Spinal cord (tissue), 10 donors: Measurements from ENCODE around the gene TNNC1. TPM values are rescaled to one million over a fixed set of nuclear protein-coding genes. Genes with fewer than 3 reads are reported as not detected.
A peak's percentile ranks its signal among the peaks of the same experiment; 100 is the strongest.

Experiments
- DNase-seq, 6 donors: peaks; one replicate each; pipeline versions ENCODE4 v3.0.0 to v3.0.0-alpha.2; 2013 to 2015; ENCODE audit warnings: low spot score in 6 of 6, low read depth in 4 of 6
- H3K27ac ChIP-seq: one replicate; pipeline ENCODE4 v1.5.1; 2013; ENCODE audit warnings: low read depth, low read length, control low read depth
- H3K27me3 ChIP-seq: one replicate; pipeline ENCODE4 v1.6.1; 2013; ENCODE audit warnings: low read length; ENCODE audit not compliant: control insufficient read depth, insufficient read depth
- H3K36me3 ChIP-seq: one replicate; pipeline ENCODE4 v1.6.1; 2013; ENCODE audit warnings: low read length; ENCODE audit not compliant: control insufficient read depth, insufficient read depth
- H3K4me1 ChIP-seq: one replicate; pipeline ENCODE4 v1.6.1; 2013; ENCODE audit warnings: low read length; ENCODE audit not compliant: control insufficient read depth, insufficient read depth
- H3K4me3 ChIP-seq: one replicate; pipeline ENCODE4 v1.5.1; 2013; ENCODE audit warnings: low read depth, low read length, control low read depth
- H3K9me3 ChIP-seq: one replicate; pipeline ENCODE4 v1.6.1; 2013; ENCODE audit warnings: low read length; ENCODE audit not compliant: control insufficient read depth, insufficient read depth
- WGBS: methylation state at CpG from one replicate; pipeline ENCODE4 v1.1.5; 2013; ENCODE audit warnings: missing lambda C conversion rate; ENCODE audit not compliant: insufficient coverage; 5-methylcytosine and 5-hydroxymethylcytosine counted together
- polyA plus RNA-seq, 2 donors: library from polyadenylated mRNA; unstranded; fragments of 120-200 nt; gene quantifications; one replicate each; pipeline ENCODE4 v1.2.1, GENCODE V29; 2013; ENCODE audit not compliant: insufficient read length in 2 of 2
- total RNA-seq, 2 donors: library from RNA; depleted of rRNA in 1 of 2; stranded (reverse); fragments of 120-200 nt in 1 of 2; fragments of >200 nt in 1 of 2; gene quantifications; one replicate each; pipeline versions ENCODE4 v1.2.3 to v1.2.4, GENCODE V29; 2013 to 2014
- donor health status: healthy.

TNNC1 gene
- total and polyA plus RNA-seq, 4 donors = 3.3 to 17.9 (median 6.1) TPM; not detected in 1

DNA sequence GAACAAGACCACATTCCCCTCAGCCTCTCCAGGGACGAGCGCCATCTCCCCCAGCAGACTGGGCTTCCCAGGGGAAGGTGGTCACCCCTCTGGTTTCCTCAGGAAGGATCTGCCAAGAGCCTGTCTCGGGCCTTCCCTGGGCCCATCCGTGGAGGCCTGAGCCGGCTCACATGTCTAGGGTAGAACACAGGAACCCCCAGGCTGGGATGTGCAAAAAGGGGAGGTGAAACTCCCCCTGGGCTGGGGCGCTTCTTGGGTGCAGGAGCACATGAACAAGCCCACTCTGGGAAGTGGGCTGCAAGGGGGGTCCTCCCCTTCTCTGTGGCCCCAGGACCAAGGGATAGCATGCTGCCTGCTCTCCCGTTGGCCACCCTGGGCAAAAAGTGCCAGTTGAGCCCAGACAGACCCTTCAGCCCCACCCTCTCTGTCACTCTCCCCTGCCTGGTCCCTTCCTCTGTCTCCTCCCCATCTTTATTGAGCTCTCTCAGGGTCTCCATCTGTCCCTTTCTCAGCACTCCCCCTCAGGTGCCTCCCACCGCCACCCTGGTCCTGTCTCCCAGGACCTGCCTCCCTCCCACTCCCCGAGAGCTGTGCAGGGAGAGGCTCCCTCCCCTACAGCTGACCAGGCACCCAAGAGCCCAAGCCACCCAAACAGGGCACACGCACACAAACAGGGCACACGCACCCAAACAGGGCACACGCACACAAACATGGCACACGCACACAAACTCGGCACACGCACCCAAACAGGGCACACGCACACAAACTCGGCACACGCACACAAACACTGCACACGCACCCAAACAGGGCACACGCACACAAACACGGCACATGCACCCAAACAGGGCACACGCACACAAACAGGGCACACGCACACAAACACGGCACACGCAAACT is 9.8 kb downstream of the TNNC1 start:
- DNase-seq = no peak
- peaks cover 4% of the 10 kb centered on the region for H3K36me3 ChIP-seq
- no peak overlapping the region for H3K27ac ChIP-seq
- WGBS = 89% methylated on average over 24 of the region's 25 CpGs
- H3K4me3 ChIP-seq = peak overlapping the region; percentile 45
- H3K9me3 ChIP-seq = no peaks in the 10 kb centered on the region
- no peaks in the 10 kb centered on the region for H3K27me3 ChIP-seq
- H3K4me1 ChIP-seq = peaks cover 46% of the 10 kb centered on the region

DNA sequence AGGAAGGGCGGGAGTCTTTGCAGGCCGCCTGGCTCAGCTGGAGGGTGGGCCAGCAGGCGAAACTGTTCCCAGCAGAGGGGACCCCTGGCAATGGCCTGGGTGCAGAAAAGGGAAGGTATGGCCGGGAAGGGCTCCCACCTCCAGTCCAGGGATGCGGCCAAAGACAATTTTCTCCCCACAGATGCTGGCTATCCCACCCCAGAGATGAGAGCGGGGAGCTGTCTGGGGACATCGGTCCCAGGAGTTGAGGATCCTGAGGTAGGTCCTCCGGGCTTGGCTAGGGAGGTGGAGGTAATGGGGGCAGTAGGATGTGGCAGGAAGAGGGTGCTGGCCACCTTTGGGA is 10.6 kb downstream of the TNNC1 start:
- no peak for DNase-seq
- 88% methylated on average over 4 of the region's 8 CpGs for WGBS
- Histone ChIP-seq H3K4me1 (peaks cover 46% of the 10 kb centered on the region), H3K9me3 (no peaks in the 10 kb centered on the region), H3K27ac (peak overlapping the region; percentile 2), H3K4me3 (peak overlapping the region; percentile 45), H3K27me3 (no peaks in the 10 kb centered on the region), H3K36me3 (peaks cover 4% of the 10 kb centered on the region)

DNA sequence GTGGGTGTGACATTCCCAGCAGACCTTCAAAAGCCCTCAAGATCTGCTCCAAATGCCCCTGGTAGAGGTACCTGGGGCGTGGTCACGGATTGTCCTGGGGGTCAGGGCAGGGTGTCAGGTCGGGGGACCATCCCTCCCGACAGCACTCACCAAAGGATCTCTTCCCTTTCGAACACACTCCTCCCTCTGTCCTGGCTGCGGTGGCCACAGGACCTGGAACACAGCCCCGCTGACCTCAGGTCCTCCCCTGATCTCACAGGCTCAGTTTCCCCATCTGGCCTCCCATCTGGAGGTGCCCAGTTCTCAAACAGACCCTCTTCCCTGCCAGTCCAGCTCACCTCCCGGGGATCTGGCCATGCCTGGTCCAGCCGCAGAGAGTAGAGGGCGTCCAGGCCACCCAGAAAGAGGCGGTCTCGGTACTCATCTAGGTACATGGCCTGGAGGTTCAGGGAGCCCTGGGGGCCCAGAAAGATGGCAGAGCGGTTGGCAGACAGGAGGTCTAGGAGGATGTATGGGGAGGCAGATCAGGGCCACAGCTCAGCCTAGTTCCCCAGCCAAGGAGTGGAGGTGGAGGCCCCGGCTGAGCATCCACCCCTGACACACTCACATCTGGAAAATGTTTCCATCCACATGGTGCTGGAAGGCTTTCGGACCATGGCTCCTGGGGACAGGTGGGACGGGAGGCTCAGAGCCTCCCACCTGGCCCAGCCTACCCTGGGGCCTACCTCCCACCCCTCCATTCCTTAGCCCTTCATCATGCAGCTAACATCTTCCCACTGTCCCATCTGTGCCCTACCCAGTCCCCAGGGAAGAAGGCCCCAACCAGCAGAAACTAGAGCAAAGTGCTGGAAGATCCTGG is 11.2 kb downstream of the TNNC1 start:
- Histone ChIP-seq H3K27ac (peak overlapping the region; percentile 25), H3K27me3 (no peaks in the 10 kb centered on the region), H3K4me3 (peak overlapping the region; percentile 45), H3K36me3 (peaks cover 6% of the 10 kb centered on the region), H3K9me3 (no peaks in the 10 kb centered on the region), H3K4me1 (peaks cover 46% of the 10 kb centered on the region)
- WGBS = 90% methylated on average over 15 of the region's 16 CpGs
- no peak for DNase-seq

DNA sequence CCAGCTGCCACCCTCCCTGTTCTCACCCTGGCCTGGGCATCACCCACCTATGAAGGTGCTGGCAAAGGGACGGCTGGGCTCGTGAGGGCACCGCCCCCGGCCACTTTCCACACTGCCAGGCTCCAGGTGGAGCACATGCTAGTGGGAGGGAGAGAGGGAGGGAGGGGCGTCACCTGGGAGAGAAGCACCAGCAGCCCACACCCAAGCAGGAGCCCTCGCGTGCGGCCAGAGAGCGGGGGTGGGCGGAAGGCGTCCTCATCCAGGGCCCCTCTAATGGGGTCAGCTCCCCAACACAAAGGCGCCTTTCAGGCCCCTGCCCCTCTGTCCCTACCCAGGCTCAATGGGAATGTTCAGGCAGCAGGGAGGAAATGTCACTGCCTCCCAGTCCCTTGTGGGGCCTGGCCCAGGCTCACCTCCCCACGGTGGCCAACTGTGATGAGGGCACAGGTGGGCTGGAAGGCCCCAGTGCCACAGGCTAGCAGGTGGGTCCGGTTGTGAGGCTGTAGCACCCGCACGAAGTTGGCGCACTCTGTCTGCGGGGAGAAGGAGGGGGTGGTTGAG is 12.0 kb downstream of the TNNC1 start:
- 55% methylated on average over 5 of the region's 18 CpGs for WGBS
- no peak for DNase-seq
- Histone ChIP-seq H3K9me3 (no peaks in the 10 kb centered on the region), H3K4me3 (no peak overlapping the region), H3K27ac (peak overlapping the region; percentile 25), H3K36me3 (peaks cover 6% of the 10 kb centered on the region), H3K27me3 (no peaks in the 10 kb centered on the region), H3K4me1 (peaks cover 51% of the 10 kb centered on the region)

DNA sequence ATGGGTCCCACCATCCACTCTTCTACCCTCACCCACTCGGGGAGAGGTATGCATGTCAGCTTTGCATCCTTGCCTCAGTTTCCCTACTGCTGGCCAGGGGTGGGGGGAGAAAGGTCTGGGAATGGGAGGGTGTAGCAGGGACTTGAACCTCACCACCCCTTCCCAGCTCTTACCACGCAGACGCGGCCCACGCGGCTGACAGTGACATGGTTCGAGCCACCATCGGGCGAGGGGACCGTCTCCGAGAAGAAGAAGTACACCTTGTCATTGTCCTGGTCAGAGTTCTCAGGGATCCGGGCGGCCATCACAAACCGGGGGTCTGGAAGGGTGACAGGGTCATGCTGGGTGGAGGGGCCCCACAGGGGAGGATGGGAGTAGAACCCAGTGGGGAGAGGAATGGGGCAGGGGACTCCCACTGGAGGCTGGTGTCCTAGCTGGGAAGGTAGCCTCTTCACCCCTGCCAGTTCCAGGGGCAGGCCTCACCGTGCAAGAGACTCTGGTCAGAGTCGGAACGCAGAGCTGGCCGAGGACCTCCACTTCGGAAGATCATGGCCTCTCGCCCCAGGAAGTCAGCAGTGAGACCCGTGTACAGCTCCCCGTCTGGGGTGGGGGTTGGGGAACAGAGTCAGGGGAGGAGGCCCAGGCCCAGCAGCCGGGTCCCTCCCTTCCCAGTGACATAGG is 12.6 kb downstream of the TNNC1 start:
- Histone ChIP-seq H3K27ac (no peak overlapping the region), H3K36me3 (peaks cover 6% of the 10 kb centered on the region), H3K4me3 (no peak overlapping the region), H3K27me3 (no peaks in the 10 kb centered on the region), H3K4me1 (peaks cover 45% of the 10 kb centered on the region), H3K9me3 (no peaks in the 10 kb centered on the region)
- WGBS = 93% methylated on average over 21 of the region's 23 CpGs
- DNase-seq = no peak

DNA sequence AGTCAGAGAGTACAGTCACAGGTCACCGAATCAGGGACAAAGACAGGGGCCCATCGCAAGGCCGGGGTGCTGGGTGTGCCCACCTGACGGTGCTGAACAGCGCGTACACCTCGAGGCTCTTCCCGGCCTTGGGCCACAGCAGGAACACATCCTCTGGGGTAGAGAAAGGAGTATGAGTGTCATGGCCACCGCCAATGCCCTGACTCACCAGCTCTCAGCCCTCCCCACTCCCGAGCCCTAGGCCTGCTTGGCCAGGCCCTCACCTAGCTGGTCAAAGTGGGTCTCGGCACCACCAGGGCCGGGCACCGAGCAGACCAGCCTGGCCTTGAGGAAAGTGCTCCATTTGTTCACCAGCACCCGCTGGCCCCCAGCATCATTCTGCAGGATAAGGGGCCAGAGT is 13.2 kb downstream of the TNNC1 start:
- H3K27me3 ChIP-seq = no peaks in the 10 kb centered on the region
- H3K4me3 ChIP-seq = no peak overlapping the region
- H3K4me1 ChIP-seq = peaks cover 43% of the 10 kb centered on the region
- WGBS = 87% methylated on average over 12 of the region's 14 CpGs
- DNase-seq = no peak
- peaks cover 6% of the 10 kb centered on the region for H3K36me3 ChIP-seq
- no peaks in the 10 kb centered on the region for H3K9me3 ChIP-seq
- no peak overlapping the region for H3K27ac ChIP-seq

DNA sequence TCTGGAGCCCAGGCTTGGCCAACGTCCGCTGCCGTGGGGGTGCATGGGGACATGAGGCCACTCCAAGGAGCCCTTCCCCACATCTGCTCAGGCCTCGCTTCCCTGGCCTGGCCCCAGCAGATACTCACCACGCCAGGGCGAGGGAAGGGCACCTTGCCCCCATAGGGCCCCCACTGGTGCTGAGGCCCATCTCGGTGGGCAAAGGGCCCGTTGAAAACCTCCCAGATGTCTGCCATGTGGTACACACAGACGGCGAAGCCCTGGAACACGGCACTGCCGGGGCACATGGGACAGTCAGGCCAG is 13.6 kb downstream of the TNNC1 start:
- H3K27ac ChIP-seq = no peak overlapping the region
- H3K36me3 ChIP-seq = peaks cover 6% of the 10 kb centered on the region
- 87% methylated on average over 9 of the region's 12 CpGs for WGBS
- H3K27me3 ChIP-seq = no peaks in the 10 kb centered on the region
- H3K9me3 ChIP-seq = no peaks in the 10 kb centered on the region
- peaks cover 40% of the 10 kb centered on the region for H3K4me1 ChIP-seq
- H3K4me3 ChIP-seq = no peak overlapping the region
- DNase-seq = no peak

DNA sequence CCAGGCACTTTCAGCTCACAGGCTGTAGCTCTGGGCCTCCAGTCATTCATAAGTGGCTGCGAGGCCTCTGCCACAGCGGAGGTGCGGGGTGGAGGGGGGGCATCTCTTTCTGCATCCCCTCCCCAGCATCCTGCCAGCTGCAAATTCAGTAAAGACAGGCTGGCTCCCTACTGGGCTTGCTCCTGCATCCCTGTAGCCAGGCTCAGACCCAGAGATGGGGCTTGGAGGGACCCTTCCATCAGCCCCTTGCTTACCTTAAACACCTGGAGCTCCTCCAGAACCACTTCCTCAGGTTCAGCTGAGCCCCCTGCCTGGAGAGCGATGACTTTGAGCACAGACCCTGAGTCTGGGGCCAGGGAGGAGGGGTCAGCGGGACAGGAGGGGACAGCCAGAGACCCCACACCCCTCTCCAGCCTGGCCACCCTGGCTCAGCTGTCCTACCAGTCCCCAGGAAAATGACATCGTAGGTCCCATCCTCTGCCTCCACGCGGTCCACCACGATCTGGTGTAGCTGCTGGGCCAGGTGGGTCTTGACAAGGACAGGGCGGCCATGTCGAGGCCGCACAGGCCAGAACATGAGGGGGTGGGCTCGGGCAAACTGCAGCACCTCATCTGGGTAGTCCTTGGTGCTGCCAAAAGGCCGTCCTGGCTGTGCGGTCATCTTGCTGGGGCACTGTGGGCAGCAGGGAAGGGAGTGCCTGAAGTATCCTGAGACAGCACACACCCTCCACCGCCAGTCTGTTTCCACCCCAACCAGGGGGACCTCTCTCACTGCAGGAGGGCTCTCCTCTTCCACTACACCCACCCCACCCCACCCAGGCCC is 14.2 kb downstream of the TNNC1 start:
- peaks cover 40% of the 10 kb centered on the region for H3K4me1 ChIP-seq
- no peaks in the 10 kb centered on the region for H3K27me3 ChIP-seq
- no peak overlapping the region for H3K4me3 ChIP-seq
- peaks cover 6% of the 10 kb centered on the region for H3K36me3 ChIP-seq
- no peak overlapping the region for H3K27ac ChIP-seq
- DNase-seq = no peak
- H3K9me3 ChIP-seq = no peaks in the 10 kb centered on the region
- WGBS = 88% methylated on average over 11 of the region's 16 CpGs
